HG02884 (cell line): ENCODE data around the gene EIF2D.
A peak's percentile ranks its signal among the peaks of the same experiment; 100 is the strongest.
"Not testable (repeated sequence)": the region's sequence is repeated elsewhere in the genome, so short reads cannot be mapped to it uniquely, and the experiment has no call there.

ENCODE experiments used
- ATAC-seq: cut with Tn5 transposase; IDR thresholded peaks from one replicate; pipeline ENCODE4 v1.9.1; 2021; ENCODE audit warnings: mild to moderate bottlenecking, moderate library complexity; ENCODE audit not compliant: unreplicated experiment

The EIF2D gene

GRCh38 chr1:206635080-206635977, 23.1 kb upstream of the EIF2D start, which contains the start of gene DYRK3:
Gene DYRK3, plus strand, starts transcription at chr1:206635536. Its CDS starts 168 bp downstream, at chr1:206635704.
- ATAC-seq: peak; percentile 78

DNA sequence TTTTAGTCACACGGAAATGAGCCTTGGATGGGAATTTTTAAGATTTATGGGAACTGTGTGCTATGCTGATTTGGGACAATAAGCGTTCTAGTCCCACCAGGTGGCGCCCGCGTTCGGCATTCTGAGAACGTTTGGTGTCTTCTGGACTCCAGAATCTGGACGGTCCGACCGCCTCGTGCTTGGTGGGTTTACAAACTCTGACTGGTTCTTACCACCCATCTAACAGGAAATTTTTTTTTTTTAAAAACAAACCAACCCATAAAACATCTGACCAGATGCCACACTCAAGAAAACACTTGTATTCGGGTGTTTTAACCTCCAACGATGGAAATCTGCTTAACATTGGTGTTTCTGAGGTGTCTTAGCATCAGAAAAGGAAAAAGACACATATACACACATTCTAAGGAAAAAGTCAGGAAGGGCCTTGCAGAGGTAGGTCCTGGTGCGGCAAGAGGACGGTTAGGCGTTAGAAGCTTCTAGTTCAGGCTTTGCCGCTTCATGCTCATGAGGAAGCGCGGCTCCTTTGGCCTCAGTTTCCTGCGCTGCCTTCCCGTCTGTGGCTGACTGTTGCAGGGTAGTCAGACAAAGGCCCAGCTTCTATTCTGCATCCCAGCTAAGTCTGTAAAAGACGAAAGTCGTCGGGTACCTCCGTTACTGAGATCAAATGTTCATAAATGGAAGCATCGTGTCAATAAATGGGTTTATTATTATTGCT, 22.3 kb upstream of the EIF2D start:
- no peak for ATAC-seq

DNA sequence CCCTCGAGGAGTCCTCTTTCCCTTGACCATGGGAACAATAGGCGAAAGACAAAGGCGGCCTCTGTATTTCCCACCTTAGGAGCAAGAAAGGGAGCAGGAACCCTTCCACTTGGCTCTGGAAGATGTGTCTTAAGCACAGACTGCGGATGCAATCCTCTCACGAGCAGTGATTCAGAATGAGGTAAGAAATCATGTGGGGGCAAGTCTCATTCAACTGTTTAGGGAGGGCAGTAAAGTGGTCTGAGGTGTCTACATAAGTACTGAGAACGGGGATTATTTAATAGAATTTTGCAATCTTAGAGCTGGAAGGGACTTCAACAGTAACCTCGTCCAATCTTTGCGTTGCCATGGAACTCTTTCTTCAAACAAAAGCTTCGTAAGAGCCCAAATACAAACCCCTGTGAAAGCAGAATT, 21.4 kb upstream of the EIF2D start:
- no peak for ATAC-seq

DNA sequence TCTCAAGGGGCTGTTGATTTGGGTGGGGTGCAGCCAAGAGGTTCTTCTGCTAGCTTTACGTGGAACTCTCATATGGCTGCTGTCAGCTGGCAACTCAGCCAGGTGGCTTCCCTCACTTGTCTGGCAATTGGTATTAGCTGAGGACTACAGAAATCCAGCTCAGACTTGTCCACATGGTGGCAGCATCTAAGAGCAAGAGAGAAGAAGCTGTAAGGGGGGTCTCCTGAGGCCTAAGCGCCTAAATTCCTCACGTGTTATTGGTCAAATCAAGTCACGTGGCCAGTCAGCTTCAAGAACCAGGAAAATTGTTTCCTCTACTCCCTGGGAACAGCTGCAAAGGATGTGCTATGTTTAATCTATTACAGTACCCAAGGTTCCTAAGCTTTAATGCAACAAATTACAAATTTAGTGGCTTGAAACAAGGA, 18.8 kb upstream of the EIF2D start:
- ATAC-seq: no peak

GRCh38 chr1:206628916-206629315, 16.7 kb upstream of the EIF2D start:
- no peak for ATAC-seq

- ATAC-seq: not testable (repeated sequence)
These were observed 14.1 kb upstream of the EIF2D start for GRCh38 chr1:206626396-206626795.

DNA sequence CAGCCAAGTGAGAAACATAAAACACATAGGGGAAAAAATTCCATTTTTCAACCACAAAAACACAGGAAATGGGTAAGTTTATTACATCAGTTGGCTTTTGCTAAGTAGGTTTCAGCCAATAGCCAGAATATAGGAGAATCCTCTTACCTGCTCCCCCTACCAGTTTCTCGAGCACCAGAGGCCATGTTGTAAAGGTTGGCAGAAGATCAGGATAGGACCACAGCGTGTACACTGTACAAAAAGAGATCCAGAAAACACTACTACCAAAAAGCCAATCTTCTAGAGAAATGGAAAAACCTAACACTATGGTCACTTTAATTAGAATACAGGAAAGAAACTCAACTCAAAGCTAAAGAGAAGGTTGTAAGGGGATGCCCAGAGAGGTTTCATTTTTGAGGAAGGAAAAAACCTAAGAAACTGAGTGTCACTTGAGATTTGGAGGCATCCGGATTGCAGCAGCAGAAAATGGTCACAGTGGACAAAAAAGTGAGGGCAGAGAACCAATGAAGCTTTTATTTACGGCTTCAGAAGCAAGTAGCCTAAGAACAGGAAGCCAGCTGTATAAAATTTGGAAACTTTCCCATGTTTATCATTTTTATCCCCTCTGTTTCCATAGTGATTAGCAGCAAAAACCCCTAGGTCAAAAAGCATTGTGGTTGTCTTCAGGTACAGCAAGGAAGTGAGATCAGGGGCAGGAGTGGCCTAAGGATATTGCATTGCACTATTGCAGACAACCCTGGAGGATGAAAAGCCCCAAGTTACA, 2.9 kb downstream of the EIF2D start:
- ATAC-seq: no peak

- no peak for ATAC-seq
These were observed 4.1 kb downstream of the EIF2D start for GRCh38 chr1:206608108-206608698.

DNA sequence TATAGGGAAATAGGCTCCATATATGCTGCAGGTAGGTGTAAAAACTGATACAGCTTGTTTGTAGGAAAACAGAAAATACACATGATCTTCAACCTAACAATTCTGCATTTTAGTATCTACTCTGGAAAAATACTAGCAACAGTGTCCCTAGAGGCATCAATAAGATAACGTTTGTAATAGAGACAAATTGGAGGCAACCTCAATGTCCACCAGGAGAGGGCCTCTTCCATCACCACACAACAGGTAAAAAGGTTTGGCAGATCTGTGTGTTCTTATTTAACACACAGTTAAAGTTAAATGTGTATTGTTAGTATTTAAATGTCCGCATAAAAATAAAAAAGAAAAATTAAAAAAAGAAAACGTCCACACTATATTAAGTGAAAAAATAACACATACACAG, 5.4 kb downstream of the EIF2D start:
- no peak for ATAC-seq

- no peak for ATAC-seq
These were observed 7.4 kb downstream of the EIF2D start for GRCh38 chr1:206604861-206605260.

DNA sequence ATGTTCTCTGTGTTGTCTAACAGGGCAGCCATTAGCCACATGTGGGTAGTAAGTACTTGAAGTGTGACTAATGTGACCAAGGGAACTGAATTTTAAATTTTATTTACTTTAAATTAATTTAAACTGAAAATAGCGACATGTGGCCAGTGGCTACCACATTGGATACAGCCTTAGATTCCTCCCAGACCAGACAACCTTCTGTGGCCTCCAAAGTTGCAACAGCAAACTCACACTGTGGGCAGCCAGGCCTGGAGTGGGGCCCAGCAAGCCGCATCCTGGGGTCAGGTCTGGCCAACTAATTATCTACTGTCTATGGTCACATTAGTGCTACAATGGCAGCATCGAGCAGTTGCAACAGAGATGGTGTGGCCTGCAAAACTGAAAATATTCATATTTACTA, 11.7 kb downstream of the EIF2D start:
- no peak for ATAC-seq

- ATAC-seq: no peak
These were observed 16.0 kb downstream of the EIF2D start for GRCh38 chr1:206596319-206596666.

DNA sequence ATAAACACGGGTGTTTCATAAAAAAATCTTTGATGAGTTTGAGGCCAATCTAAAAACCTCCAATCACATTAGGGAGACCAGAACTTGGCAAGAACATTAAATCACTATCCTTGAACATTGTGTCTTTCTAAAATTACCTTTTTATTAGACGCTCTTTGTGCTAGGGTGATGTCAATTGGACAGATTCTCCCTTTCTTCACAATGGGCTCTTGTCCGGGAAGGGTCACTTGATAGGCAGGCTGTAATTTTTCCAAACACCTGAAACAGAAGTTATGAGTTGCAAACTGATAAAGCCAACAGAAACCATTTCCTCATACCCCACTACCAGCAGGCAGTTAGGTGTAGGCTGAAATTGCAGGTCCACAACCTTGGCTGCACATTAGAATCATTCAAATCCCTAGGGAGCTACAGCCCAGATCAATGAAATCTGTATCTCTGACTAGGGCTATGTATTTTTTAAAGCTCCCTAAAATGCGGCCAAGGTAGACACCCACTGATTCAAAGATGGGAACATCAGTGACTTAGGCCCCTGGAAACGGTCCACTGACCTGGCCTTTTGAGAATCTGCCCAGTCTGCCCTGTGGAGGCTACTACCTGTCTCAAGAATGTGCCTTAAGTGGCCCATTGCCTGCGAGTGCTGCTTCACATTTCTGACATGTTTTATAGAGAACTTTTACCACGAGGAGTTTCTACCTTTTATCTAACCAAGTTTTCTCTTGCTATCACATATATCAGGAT, 16.5 kb downstream of the EIF2D start:
- ATAC-seq: no peak

DNA sequence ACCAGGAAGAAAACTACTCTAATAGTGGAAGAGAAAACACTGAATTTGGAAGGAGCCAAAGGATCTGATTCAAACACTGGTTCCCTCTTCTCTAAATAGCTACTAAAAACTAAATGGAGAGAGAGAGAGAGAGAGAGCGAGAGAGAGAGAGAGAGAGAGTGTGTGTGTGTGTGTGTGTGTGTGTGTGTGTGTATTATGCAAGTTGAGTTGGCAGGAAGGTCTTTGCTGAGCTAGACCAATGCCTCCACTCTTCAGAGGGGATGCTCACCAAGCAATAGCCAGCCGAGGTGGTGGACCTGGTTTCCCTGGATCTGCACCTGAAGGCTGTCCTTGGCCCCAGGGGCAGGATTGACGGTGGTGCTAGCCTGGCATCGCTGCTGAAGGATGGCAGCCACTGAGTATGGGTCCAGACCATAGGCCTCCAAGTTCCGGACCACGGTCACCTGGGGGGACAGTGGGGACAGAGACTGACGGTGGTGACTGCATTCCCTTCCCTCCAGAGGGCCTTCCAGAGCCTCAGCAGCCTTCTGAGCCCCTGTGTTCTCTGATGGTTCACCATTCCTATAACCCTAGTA, 18.8 kb downstream of the EIF2D start:
- no peak for ATAC-seq

DNA sequence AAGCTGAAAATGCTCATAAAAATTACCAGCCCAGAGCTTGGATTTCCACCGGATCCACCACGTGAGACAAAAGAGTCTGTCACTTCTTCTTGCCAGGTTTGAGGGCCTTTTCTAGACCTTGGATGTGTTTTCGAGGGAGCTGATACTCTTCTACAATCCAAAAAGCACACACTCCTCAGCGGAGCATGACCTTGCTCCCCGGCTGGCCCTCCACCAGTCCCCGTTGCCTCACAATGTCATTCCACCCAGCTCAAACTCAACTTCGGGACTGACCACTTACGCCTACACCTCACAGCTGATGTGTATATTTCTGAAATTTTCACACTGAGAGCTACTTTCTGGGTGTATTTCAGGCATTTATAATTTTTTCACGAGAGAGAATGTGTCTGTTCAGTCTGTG, 20.6 kb downstream of the EIF2D start:
- no peak for ATAC-seq

GRCh38 chr1:206591226-206591625, 21.0 kb downstream of the EIF2D start:
- no peak for ATAC-seq

- no peak for ATAC-seq
These were observed 22.1 kb downstream of the EIF2D start for GRCh38 chr1:206590025-206590758.

- no peak for ATAC-seq
These were observed 23.1 kb downstream of the EIF2D start for GRCh38 chr1:206589206-206589605.

- ATAC-seq: no peak
These were observed 23.8 kb downstream of the EIF2D start for GRCh38 chr1:206588492-206588891.
